A673 (cell line): ENCODE data around the gene STARD3.

ENCODE experiments used
- EZH2 ChIP-seq: fragments of 200-600 bp; sonication (generic); IDR thresholded peaks from 2 replicates; pipeline ENCODE4 v1.6.1; 2017; ENCODE audit warnings: borderline replicate concordance, low read depth, mild to moderate bottlenecking, mixed read lengths, antibody characterized with exemption, low read length; ENCODE audit not compliant: poor library complexity, severe bottlenecking
- TF ChIP-seq, protein P1 (sequence below): fragments of 300-800, 200-600 bp; sonication (generic); conservative IDR thresholded peaks from 2 replicates; pipeline ENCODE4 v1.5.1; 2017; ENCODE audit warnings: low read depth, mild to moderate bottlenecking, antibody characterized with exemption, low read length, moderate library complexity, mixed read lengths

DNA sequence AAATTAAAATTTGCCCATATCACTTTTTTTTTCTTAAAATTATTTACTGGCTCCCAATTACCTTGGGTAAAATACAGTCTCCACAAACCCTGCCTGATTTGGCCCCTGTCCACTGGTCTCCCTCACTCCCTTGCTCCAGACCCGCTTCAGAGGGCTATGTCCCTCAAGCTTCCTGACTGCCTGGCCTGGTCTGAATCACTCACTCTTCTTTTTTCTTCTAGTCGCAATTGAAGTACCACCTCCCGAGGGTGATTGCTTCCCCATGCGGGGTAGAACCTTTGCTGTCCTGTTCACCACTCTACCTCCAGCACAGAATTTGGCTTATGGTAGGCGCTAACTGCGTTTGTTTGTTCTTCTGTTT is 51.5 kb downstream of the STARD3 start:
- TF ChIP-seq, protein P1, sequence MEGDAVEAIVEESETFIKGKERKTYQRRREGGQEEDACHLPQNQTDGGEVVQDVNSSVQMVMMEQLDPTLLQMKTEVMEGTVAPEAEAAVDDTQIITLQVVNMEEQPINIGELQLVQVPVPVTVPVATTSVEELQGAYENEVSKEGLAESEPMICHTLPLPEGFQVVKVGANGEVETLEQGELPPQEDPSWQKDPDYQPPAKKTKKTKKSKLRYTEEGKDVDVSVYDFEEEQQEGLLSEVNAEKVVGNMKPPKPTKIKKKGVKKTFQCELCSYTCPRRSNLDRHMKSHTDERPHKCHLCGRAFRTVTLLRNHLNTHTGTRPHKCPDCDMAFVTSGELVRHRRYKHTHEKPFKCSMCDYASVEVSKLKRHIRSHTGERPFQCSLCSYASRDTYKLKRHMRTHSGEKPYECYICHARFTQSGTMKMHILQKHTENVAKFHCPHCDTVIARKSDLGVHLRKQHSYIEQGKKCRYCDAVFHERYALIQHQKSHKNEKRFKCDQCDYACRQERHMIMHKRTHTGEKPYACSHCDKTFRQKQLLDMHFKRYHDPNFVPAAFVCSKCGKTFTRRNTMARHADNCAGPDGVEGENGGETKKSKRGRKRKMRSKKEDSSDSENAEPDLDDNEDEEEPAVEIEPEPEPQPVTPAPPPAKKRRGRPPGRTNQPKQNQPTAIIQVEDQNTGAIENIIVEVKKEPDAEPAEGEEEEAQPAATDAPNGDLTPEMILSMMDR: no peak
- no peak for TF ChIP-seq EZH2
